Spleen (tissue), 3 donors: ENCODE results near the gene C1QTNF5.

Source experiments
- POLR2A ChIP-seq, 3 donors: fragments of 450-650 bp; IDR thresholded peaks; one replicate each; pipeline ENCODE4 v1.5.1; 2017; ENCODE audit warnings: antibody characterized with exemption in 3 of 3, mild to moderate bottlenecking in 1 of 3
- POLR2AphosphoS5 ChIP-seq, 3 donors: sonication (generic); formaldehyde crosslinking; IDR thresholded peaks; one replicate each; pipeline ENCODE4 v1.5.1; 2017; ENCODE audit warnings: antibody characterized with exemption in 3 of 3

GRCh38 chr11:119300198-119300964, 40.3 kb downstream of the C1QTNF5 start:
- no peak for TF ChIP-seq POLR2A (IDR thresholded peaks at IDR 0.05)
- TF ChIP-seq POLR2AphosphoS5 (IDR thresholded peaks at IDR 0.05) = no peak
